GM21528 (cell line): ENCODE results near the gene ZNF385B.
"Not testable (repeated sequence)": the region's sequence is repeated elsewhere in the genome, so short reads cannot be mapped to it uniquely, and the experiment has no call there.

ENCODE experiments used
- ATAC-seq: cut with Tn5 transposase; IDR thresholded peaks from one replicate; pipeline ENCODE4 v1.9.1; 2021; ENCODE audit warnings: mild to moderate bottlenecking, moderate library complexity; ENCODE audit not compliant: unreplicated experiment, low FRiP score

ZNF385B gene

GRCh38 chr2:179805001-179805400 lies 56.4 kb downstream of the ZNF385B start:
- no peak for ATAC-seq

GRCh38 chr2:179804206-179804605 lies 57.2 kb downstream of the ZNF385B start:
- no peak for ATAC-seq

- ATAC-seq = no peak
Observed at GRCh38 chr2:179802051-179802882, 59.1 kb downstream of the ZNF385B start.

- ATAC-seq = no peak
Observed at GRCh38 chr2:179800776-179801175, 60.6 kb downstream of the ZNF385B start.

GRCh38 chr2:179796213-179797007 lies 65.0 kb downstream of the ZNF385B start:
- no peak for ATAC-seq

- no peak for ATAC-seq
Observed at GRCh38 chr2:179793902-179794301, 67.5 kb downstream of the ZNF385B start.

GRCh38 chr2:179793238-179793637 lies 68.2 kb downstream of the ZNF385B start:
- ATAC-seq = no peak

GRCh38 chr2:179790235-179791217 lies 70.9 kb downstream of the ZNF385B start:
- ATAC-seq = no peak

- no peak for ATAC-seq
Observed at GRCh38 chr2:179788104-179788503, 73.3 kb downstream of the ZNF385B start.

GRCh38 chr2:179787601-179788000 lies 73.8 kb downstream of the ZNF385B start:
- no peak for ATAC-seq

- no peak for ATAC-seq
Observed at GRCh38 chr2:179785902-179786301, 75.5 kb downstream of the ZNF385B start.

GRCh38 chr2:179782346-179782745 lies 79.1 kb downstream of the ZNF385B start:
- ATAC-seq = not testable (repeated sequence)

GRCh38 chr2:179773986-179774385 lies 87.4 kb downstream of the ZNF385B start:
- no peak for ATAC-seq

GRCh38 chr2:179772346-179772745 lies 89.1 kb downstream of the ZNF385B start:
- ATAC-seq = no peak

GRCh38 chr2:179771791-179772190 lies 89.6 kb downstream of the ZNF385B start:
- no peak for ATAC-seq

GRCh38 chr2:179770029-179770428 lies 91.4 kb downstream of the ZNF385B start:
- no peak for ATAC-seq

GRCh38 chr2:179769323-179769722 lies 92.1 kb downstream of the ZNF385B start:
- no peak for ATAC-seq

GRCh38 chr2:179768765-179769164 lies 92.6 kb downstream of the ZNF385B start:
- ATAC-seq = no peak

- ATAC-seq = no peak
Observed at GRCh38 chr2:179765666-179766065, 95.7 kb downstream of the ZNF385B start.

GRCh38 chr2:179764710-179765109 lies 96.7 kb downstream of the ZNF385B start:
- peak; percentile 88 for ATAC-seq
